SK-N-SH treated with all-trans-retinoic acid at 6 μM for 48 hours (cell line): Measurements from ENCODE around the gene DDX27.

Experiments used
- CREB5 ChIP-seq: fragments of 250-450 bp; sonication (Bioruptor Pico); IDR thresholded peaks from 2 replicates; pipeline ENCODE4 v1.5.1; 2020; ENCODE audit warnings: low read depth, mild to moderate bottlenecking, moderate library complexity
- SNAI2 ChIP-seq: fragments of 250-450 bp; sonication (Bioruptor Pico); IDR thresholded peaks from 2 replicates; pipeline ENCODE4 v1.5.0; 2020; ENCODE audit warnings: mild to moderate bottlenecking, moderate library complexity
- TF ChIP-seq, protein P1 (sequence below): fragments of 250-450 bp; sonication (Bioruptor Pico); IDR thresholded peaks from 2 replicates; pipeline ENCODE4 v1.8.0; 2020; ENCODE audit warnings: mild to moderate bottlenecking, moderate library complexity, borderline replicate concordance

DNA sequence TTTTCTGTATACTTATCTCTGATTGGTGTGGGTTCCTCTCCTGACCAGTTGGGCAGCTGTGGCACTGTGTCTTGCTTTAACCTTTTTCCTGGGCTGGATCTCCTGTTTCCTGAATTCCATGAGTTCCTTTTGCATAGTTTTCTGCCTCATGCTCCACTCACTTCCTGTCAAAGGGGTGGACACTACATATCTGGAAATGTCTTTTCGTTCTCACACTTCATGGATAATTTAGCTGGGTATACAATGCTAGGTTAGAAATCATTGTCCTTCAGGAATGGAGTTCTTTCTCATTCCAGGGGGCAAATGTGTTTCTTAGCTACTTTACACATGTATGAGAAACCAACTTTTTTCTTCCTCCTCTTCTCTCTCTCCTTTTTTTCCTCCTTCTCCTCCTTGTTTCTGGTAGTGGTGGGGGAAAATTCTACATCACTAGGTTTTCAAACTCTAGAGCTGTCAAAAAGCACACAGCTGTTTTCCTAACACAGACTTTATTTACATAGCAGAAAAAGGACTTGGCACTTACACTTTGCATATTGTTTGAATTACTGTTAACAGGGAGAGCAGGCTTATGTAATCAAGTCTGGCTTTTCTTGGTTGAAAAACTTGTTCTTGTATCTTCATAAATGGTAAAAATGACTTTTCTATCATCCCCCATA lies 9.0 kb upstream of the DDX27 start:
- TF ChIP-seq, protein P1, sequence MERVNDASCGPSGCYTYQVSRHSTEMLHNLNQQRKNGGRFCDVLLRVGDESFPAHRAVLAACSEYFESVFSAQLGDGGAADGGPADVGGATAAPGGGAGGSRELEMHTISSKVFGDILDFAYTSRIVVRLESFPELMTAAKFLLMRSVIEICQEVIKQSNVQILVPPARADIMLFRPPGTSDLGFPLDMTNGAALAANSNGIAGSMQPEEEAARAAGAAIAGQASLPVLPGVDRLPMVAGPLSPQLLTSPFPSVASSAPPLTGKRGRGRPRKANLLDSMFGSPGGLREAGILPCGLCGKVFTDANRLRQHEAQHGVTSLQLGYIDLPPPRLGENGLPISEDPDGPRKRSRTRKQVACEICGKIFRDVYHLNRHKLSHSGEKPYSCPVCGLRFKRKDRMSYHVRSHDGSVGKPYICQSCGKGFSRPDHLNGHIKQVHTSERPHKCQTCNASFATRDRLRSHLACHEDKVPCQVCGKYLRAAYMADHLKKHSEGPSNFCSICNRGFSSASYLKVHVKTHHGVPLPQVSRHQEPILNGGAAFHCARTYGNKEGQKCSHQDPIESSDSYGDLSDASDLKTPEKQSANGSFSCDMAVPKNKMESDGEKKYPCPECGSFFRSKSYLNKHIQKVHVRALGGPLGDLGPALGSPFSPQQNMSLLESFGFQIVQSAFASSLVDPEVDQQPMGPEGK (CRISPR knock-in tag) = no peak
- TF ChIP-seq SNAI2 (CRISPR knock-in tag) (no peak), CREB5 (CRISPR knock-in tag) (no peak)
